Gastroesophageal sphincter (tissue), 3 donors: ENCODE results near the gene CDH23.

ENCODE experiments used
- CTCF ChIP-seq, 4 experiments: fragments of 200-600 bp in 2 of 4; fragments of 450-650 bp in 2 of 4; sonication (generic) in 1 of 4; IDR thresholded peaks; one replicate each; pipeline ENCODE4 v1.5.1; 2017 to 2019; ENCODE audit warnings: antibody characterized with exemption in 4 of 4, mild to moderate bottlenecking in 2 of 4, moderate library complexity in 2 of 4
- EP300 ChIP-seq: sonication (generic); formaldehyde crosslinking; IDR thresholded peaks from one replicate; pipeline ENCODE4 v1.6.1; 2017; ENCODE audit warnings: antibody characterized with exemption, mild to moderate bottlenecking
- POLR2A ChIP-seq, 2 donors: fragments of 450-650 bp; IDR thresholded peaks; one replicate each; pipeline ENCODE4 v1.6.1; 2017; ENCODE audit warnings: antibody characterized with exemption in 2 of 2, mild to moderate bottlenecking in 2 of 2, moderate library complexity in 1 of 2
- POLR2AphosphoS5 ChIP-seq: sonication (generic); formaldehyde crosslinking; IDR thresholded peaks from one replicate; pipeline ENCODE4 v1.6.1; 2017; ENCODE audit warnings: antibody characterized with exemption

- no peak for TF ChIP-seq POLR2AphosphoS5
- TF ChIP-seq CTCF (IDR thresholded peaks at IDR 0.05) = no peak
- no peak for TF ChIP-seq POLR2A (IDR thresholded peaks at IDR 0.05)
- no peak for TF ChIP-seq EP300
Observed at GRCh38 chr10:71523756-71524155, 127.0 kb downstream of the CDH23 start.
